ENCODE measurements around the gene CCDC92B. TPM values are rescaled to one million over a fixed set of nuclear protein-coding genes. Genes with fewer than 3 reads are reported as not detected.

CCDC92B gene
- total RNA-seq, 1 experiment from 2014 or later = 15.2 TPM

GRCh38 chr17:2749784-2750181, 331 bp upstream of the CCDC92B start:
- CTCF ChIA-PET = interaction anchor here (0.6 to 1.8 kb wide), 5 partner anchors 28 to 72 kb away, joined by 3 to 12 read pairs (median 4); no protein-coding TSS in a partner anchor
- H3K4me3 Mint-ChIP-seq = peak overlapping the region; percentile 45
- POLR2A ChIA-PET = interaction anchor here (1.6 kb wide), 1 partner anchor 25 kb away, joined by 4 read pairs; no protein-coding TSS in a partner anchor
- peak; percentile 60; the same call in 1 of the 2 replicates for TF ChIP-seq ZNF317 (CRISPR knock-in tag; IDR thresholded peaks at IDR 0.05; ENCODE audit: borderline replicate concordance, low read depth)
- TF ChIP-seq ATF2 (CRISPR knock-in tag; IDR thresholded peaks at IDR 0.05; ENCODE audit: borderline replicate concordance, low read depth) = 0 out of 2 replicates have a peak, but pooled peaks have one; percentile 33
- TF ChIP-seq, protein P1, sequence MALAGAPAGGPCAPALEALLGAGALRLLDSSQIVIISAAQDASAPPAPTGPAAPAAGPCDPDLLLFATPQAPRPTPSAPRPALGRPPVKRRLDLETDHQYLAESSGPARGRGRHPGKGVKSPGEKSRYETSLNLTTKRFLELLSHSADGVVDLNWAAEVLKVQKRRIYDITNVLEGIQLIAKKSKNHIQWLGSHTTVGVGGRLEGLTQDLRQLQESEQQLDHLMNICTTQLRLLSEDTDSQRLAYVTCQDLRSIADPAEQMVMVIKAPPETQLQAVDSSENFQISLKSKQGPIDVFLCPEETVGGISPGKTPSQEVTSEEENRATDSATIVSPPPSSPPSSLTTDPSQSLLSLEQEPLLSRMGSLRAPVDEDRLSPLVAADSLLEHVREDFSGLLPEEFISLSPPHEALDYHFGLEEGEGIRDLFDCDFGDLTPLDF (CRISPR knock-in tag; IDR thresholded peaks at IDR 0.05) = peak; percentile 95
- TF ChIP-seq, protein P2, sequence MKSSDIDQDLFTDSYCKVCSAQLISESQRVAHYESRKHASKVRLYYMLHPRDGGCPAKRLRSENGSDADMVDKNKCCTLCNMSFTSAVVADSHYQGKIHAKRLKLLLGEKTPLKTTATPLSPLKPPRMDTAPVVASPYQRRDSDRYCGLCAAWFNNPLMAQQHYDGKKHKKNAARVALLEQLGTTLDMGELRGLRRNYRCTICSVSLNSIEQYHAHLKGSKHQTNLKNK (CRISPR knock-in tag; IDR thresholded peaks at IDR 0.05) = no peak
- TF ChIP-seq, protein P3, sequence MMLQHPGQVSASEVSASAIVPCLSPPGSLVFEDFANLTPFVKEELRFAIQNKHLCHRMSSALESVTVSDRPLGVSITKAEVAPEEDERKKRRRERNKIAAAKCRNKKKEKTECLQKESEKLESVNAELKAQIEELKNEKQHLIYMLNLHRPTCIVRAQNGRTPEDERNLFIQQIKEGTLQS (CRISPR knock-in tag; conservative IDR thresholded peaks at IDR 0.05) = no peak
- TF ChIP-seq, protein P4, sequence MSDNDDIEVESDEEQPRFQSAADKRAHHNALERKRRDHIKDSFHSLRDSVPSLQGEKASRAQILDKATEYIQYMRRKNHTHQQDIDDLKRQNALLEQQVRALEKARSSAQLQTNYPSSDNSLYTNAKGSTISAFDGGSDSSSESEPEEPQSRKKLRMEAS (CRISPR knock-in tag; IDR thresholded peaks at IDR 0.05) = peak; percentile 79; the same call in 1 of the 2 replicates
- peak; percentile 42 for TF ChIP-seq NFYB (CRISPR knock-in tag; conservative IDR thresholded peaks at IDR 0.05; ENCODE audit: low read depth)
- peak; percentile 45; the same call in 1 of the 2 replicates for TF ChIP-seq ATF6 (CRISPR knock-in tag; IDR thresholded peaks at IDR 0.05)
- TF ChIP-seq ZNF219 (CRISPR knock-in tag; IDR thresholded peaks at IDR 0.05; ENCODE audit: borderline replicate concordance) = peak; percentile 46; the same call in 1 of the 2 replicates
- peak; percentile 99 for TF ChIP-seq FOXP4 (CRISPR knock-in tag; IDR thresholded peaks at IDR 0.05)
- TF ChIP-seq, protein P5, sequence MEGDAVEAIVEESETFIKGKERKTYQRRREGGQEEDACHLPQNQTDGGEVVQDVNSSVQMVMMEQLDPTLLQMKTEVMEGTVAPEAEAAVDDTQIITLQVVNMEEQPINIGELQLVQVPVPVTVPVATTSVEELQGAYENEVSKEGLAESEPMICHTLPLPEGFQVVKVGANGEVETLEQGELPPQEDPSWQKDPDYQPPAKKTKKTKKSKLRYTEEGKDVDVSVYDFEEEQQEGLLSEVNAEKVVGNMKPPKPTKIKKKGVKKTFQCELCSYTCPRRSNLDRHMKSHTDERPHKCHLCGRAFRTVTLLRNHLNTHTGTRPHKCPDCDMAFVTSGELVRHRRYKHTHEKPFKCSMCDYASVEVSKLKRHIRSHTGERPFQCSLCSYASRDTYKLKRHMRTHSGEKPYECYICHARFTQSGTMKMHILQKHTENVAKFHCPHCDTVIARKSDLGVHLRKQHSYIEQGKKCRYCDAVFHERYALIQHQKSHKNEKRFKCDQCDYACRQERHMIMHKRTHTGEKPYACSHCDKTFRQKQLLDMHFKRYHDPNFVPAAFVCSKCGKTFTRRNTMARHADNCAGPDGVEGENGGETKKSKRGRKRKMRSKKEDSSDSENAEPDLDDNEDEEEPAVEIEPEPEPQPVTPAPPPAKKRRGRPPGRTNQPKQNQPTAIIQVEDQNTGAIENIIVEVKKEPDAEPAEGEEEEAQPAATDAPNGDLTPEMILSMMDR (IDR thresholded peaks at IDR 0.05) = no peak
- peak; percentile 61; the same call in 1 of the 2 replicates for TF ChIP-seq CREM (CRISPR knock-in tag; IDR thresholded peaks at IDR 0.05)
- TF ChIP-seq JUN (CRISPR knock-in tag; IDR thresholded peaks at IDR 0.05) = peak; percentile 94
- TF ChIP-seq, protein P6, sequence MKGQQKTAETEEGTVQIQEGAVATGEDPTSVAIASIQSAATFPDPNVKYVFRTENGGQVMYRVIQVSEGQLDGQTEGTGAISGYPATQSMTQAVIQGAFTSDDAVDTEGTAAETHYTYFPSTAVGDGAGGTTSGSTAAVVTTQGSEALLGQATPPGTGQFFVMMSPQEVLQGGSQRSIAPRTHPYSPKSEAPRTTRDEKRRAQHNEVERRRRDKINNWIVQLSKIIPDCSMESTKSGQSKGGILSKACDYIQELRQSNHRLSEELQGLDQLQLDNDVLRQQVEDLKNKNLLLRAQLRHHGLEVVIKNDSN (CRISPR knock-in tag; IDR thresholded peaks at IDR 0.05) = peak; percentile 70; the same call in 1 of the 2 replicates
- TF ChIP-seq SMAD3 (CRISPR knock-in tag; IDR thresholded peaks at IDR 0.05; ENCODE audit: borderline replicate concordance) = peak; percentile 93
- peak; percentile 99 for TF ChIP-seq ZNF121 (CRISPR knock-in tag; IDR thresholded peaks at IDR 0.05)
- TF ChIP-seq, protein P7, sequence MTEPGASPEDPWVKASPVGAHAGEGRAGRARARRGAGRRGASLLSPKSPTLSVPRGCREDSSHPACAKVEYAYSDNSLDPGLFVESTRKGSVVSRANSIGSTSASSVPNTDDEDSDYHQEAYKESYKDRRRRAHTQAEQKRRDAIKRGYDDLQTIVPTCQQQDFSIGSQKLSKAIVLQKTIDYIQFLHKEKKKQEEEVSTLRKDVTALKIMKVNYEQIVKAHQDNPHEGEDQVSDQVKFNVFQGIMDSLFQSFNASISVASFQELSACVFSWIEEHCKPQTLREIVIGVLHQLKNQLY (CRISPR knock-in tag; IDR thresholded peaks at IDR 0.05) = no peak; the same call in 1 of the 2 replicates
- peak; percentile 80; the same call in 1 of the 2 replicates for TF ChIP-seq ZBTB43 (CRISPR knock-in tag; IDR thresholded peaks at IDR 0.05)
- peak; percentile 93 for TF ChIP-seq PREB (CRISPR knock-in tag; IDR thresholded peaks at IDR 0.05; ENCODE audit: borderline replicate concordance)
- peak; percentile 96 for TF ChIP-seq TCF7 (CRISPR knock-in tag; IDR thresholded peaks at IDR 0.05; ENCODE audit: low read depth)

More at GRCh38 chr17:2749784-2750181, 331 bp upstream of the CCDC92B start:
- Mint-ChIP-seq H3K27me3 (ENCODE audit: low read depth) (peaks cover 22% of the 10 kb centered on the region), H3K36me3 (no peaks in the 10 kb centered on the region), H3K9me3 (no peaks in the 10 kb centered on the region), H3K27ac (no peak overlapping the region), H3K4me1 (peaks cover 28% of the 10 kb centered on the region)
- DNase-seq (ENCODE audit: low spot score) (peak; percentile 90), ATAC-seq (peak; percentile 88)

All from WTC11 (cell line).